Activated effector memory CD4-positive, alpha-beta T cell treated with anti-CD3 and anti-CD28 coated beads, Interleukin-2, amount 50 U/mL, for 16 hours (primary cell): ENCODE data around the gene BPGM.

ENCODE experiments used
- DNase-seq: peaks from one replicate; pipeline ENCODE4 v3.0.0-alpha.2; 2020

The BPGM gene

GRCh38 chr7:134646425-134647305, at the start of gene BPGM:
TSS of gene BPGM (plus strand) at chr7:134646853. CDS start at chr7:134661508, 14,655 bp downstream.
- peak; percentile 98 for DNase-seq

- DNase-seq: no peak
Measured at GRCh38 chr7:134599371-134599770, 47.3 kb upstream of the BPGM start.

- DNase-seq: no peak
Measured at GRCh38 chr7:134601459-134601858, 45.2 kb upstream of the BPGM start.

GRCh38 chr7:134602881-134603451, 43.7 kb upstream of the BPGM start:
- no peak for DNase-seq

GRCh38 chr7:134605978-134606923, 40.4 kb upstream of the BPGM start:
- peak; percentile 84 for DNase-seq

GRCh38 chr7:134611611-134612151, 35.0 kb upstream of the BPGM start:
- no peak for DNase-seq

- DNase-seq: no peak
Measured at GRCh38 chr7:134612197-134612596, 34.5 kb upstream of the BPGM start.

GRCh38 chr7:134613623-134614347, 32.9 kb upstream of the BPGM start:
- DNase-seq: no peak

- DNase-seq: no peak
Measured at GRCh38 chr7:134616611-134617010, 30.0 kb upstream of the BPGM start.

GRCh38 chr7:134618756-134619530, 27.7 kb upstream of the BPGM start:
- DNase-seq: no peak

- DNase-seq: no peak
Measured at GRCh38 chr7:134619627-134620331, 26.9 kb upstream of the BPGM start.

- DNase-seq: no peak
Measured at GRCh38 chr7:134622303-134622995, 24.2 kb upstream of the BPGM start.

GRCh38 chr7:134623193-134623592, 23.5 kb upstream of the BPGM start:
- DNase-seq: no peak

- DNase-seq: no peak
Measured at GRCh38 chr7:134625550-134625949, 21.1 kb upstream of the BPGM start.

- DNase-seq: no peak
Measured at GRCh38 chr7:134627109-134627774, 19.4 kb upstream of the BPGM start.

- no peak for DNase-seq
Measured at GRCh38 chr7:134627775-134628153, 18.9 kb upstream of the BPGM start.

GRCh38 chr7:134629445-134629844, 17.2 kb upstream of the BPGM start:
- DNase-seq: no peak

GRCh38 chr7:134630237-134630636, 16.4 kb upstream of the BPGM start:
- DNase-seq: no peak

GRCh38 chr7:134630893-134631292, 15.8 kb upstream of the BPGM start:
- no peak for DNase-seq

- no peak for DNase-seq
Measured at GRCh38 chr7:134632052-134632451, 14.6 kb upstream of the BPGM start.
